LNCaP clone FGC (cell line): Measurements from ENCODE around the gene MROH2B.

Experiments used
- DNase-seq: peaks from one replicate; pipeline ENCODE4 v3.0.0-alpha.2; 2011; ENCODE audit warnings: low read depth
- H3K4me3 ChIP-seq: 2 replicates; pipeline ENCODE4 v1.5.1; 2011; ENCODE audit warnings: mild to moderate bottlenecking, low read depth, low read length, control low read depth
- CTCF ChIP-seq: IDR thresholded peaks from 2 replicates; pipeline ENCODE4 v1.5.1; 2012; ENCODE audit warnings: mild to moderate bottlenecking; ENCODE audit not compliant: control insufficient read depth, insufficient read depth; ENCODE audit errors: extremely low read depth

The MROH2B gene

GRCh38 chr5:41071242-41071641 lies at the start of gene MROH2B:
Gene MROH2B, minus strand, starts transcription at chr5:41071342. Its CDS starts 490 bp downstream, at chr5:41070852.
- H3K4me3 ChIP-seq = no peak within 1 kb of the TSS
- no peak for TF ChIP-seq CTCF
- DNase-seq = no peak

GRCh38 chr5:41120600-41120999 lies 49.5 kb upstream of the MROH2B start:
- no peak for TF ChIP-seq CTCF
- DNase-seq = no peak
- no peak overlapping the region for H3K4me3 ChIP-seq

- H3K4me3 ChIP-seq = no peak overlapping the region
- TF ChIP-seq CTCF = no peak
- no peak for DNase-seq
These were observed 47.0 kb upstream of the MROH2B start for GRCh38 chr5:41118177-41118576.

GRCh38 chr5:41115281-41115680 lies 44.1 kb upstream of the MROH2B start:
- no peak for TF ChIP-seq CTCF
- H3K4me3 ChIP-seq = no peak overlapping the region
- no peak for DNase-seq

GRCh38 chr5:41112486-41113455 lies 41.6 kb upstream of the MROH2B start:
- no peak overlapping the region for H3K4me3 ChIP-seq
- DNase-seq = no peak
- TF ChIP-seq CTCF = no peak

GRCh38 chr5:41109186-41109585 lies 38.0 kb upstream of the MROH2B start:
- TF ChIP-seq CTCF = no peak
- H3K4me3 ChIP-seq = no peak overlapping the region
- DNase-seq = no peak
